Glutamatergic neuron (in vitro differentiated cells): Measurements from ENCODE around the gene DNAI1. TPM values are rescaled to one million over a fixed set of nuclear protein-coding genes. Genes with fewer than 3 reads are reported as not detected.
A peak's percentile ranks its signal among the peaks of the same experiment; 100 is the strongest.

Experiments
- DNase-seq: peaks from one replicate; pipeline ENCODE4 v3.0.0; 2022
- H3K27ac Mint-ChIP-seq: one replicate; pipeline ENCODE4 v1.8.0; 2020; ENCODE audit warnings: mild to moderate bottlenecking, mixed read lengths, inconsistent platforms; ENCODE audit not compliant: unreplicated experiment
- H3K27me3 Mint-ChIP-seq: one replicate; pipeline ENCODE4 v1.8.0; 2020; ENCODE audit warnings: mild to moderate bottlenecking, moderate library complexity, mixed read lengths, inconsistent platforms; ENCODE audit not compliant: unreplicated experiment
- H3K36me3 Mint-ChIP-seq: one replicate; pipeline ENCODE4 v1.8.0; 2020; ENCODE audit warnings: mild to moderate bottlenecking, mixed read lengths, inconsistent platforms; ENCODE audit not compliant: unreplicated experiment
- H3K4me1 Mint-ChIP-seq: one replicate; pipeline ENCODE4 v1.8.0; 2020; ENCODE audit warnings: mild to moderate bottlenecking, low read depth, mixed read lengths, inconsistent platforms; ENCODE audit not compliant: unreplicated experiment
- H3K4me3 Mint-ChIP-seq: one replicate; pipeline ENCODE4 v1.8.0; 2020; ENCODE audit warnings: mild to moderate bottlenecking, mixed read lengths, inconsistent platforms; ENCODE audit not compliant: unreplicated experiment
- H3K9me3 Mint-ChIP-seq: one replicate; pipeline ENCODE4 v1.8.0; 2020; ENCODE audit warnings: mild to moderate bottlenecking, moderate library complexity, mixed read lengths, inconsistent platforms; ENCODE audit not compliant: unreplicated experiment
- CTCF ChIP-seq: fragments of 200-600 bp; sonication (generic); IDR thresholded peaks from one replicate; pipeline ENCODE4 v1.5.0; 2021; ENCODE audit not compliant: partially characterized antibody, unreplicated experiment
- total RNA-seq: library from RNA; stranded (reverse); fragmentation: NEBNext Ultra II Directional; extraction: Animal tissue kit (Norgen Biotek cat#: 25700); gene quantifications from one replicate; pipeline ENCODE4 v1.2.1, GENCODE V29; 2021; ENCODE audit not compliant: unreplicated experiment

The DNAI1 gene
- total RNA-seq, 1 donor from 2014 or later = 1.2 TPM

GRCh38 chr9:34513567-34514214 lies 55.1 kb downstream of the DNAI1 start:
- no peak overlapping the region for H3K27ac Mint-ChIP-seq
- H3K4me3 Mint-ChIP-seq = peak overlapping the region; percentile 59
- H3K9me3 Mint-ChIP-seq = peaks cover 1% of the 10 kb centered on the region
- H3K27me3 Mint-ChIP-seq = peaks cover 6% of the 10 kb centered on the region
- H3K36me3 Mint-ChIP-seq = no peaks in the 10 kb centered on the region
- H3K4me1 Mint-ChIP-seq = peaks cover 40% of the 10 kb centered on the region
- peak; percentile 61 for DNase-seq
- no peak for TF ChIP-seq CTCF

- Mint-ChIP-seq H3K4me3 (no peak overlapping the region), H3K4me1 (peaks cover 39% of the 10 kb centered on the region), H3K27me3 (peaks cover 6% of the 10 kb centered on the region), H3K27ac (no peak overlapping the region), H3K9me3 (peaks cover 1% of the 10 kb centered on the region), H3K36me3 (no peaks in the 10 kb centered on the region)
- TF ChIP-seq CTCF = no peak
- no peak for DNase-seq
Observed at GRCh38 chr9:34514401-34514800, 55.8 kb downstream of the DNAI1 start.

GRCh38 chr9:34514816-34515215 lies 56.2 kb downstream of the DNAI1 start:
- TF ChIP-seq CTCF = no peak
- H3K4me1 Mint-ChIP-seq = peaks cover 35% of the 10 kb centered on the region
- no peak for DNase-seq
- peaks cover 1% of the 10 kb centered on the region for H3K9me3 Mint-ChIP-seq
- H3K27ac Mint-ChIP-seq = no peak overlapping the region
- no peak overlapping the region for H3K4me3 Mint-ChIP-seq
- peaks cover 3% of the 10 kb centered on the region for H3K27me3 Mint-ChIP-seq
- no peaks in the 10 kb centered on the region for H3K36me3 Mint-ChIP-seq

GRCh38 chr9:34515959-34516358 lies 57.4 kb downstream of the DNAI1 start:
- no peak overlapping the region for H3K4me3 Mint-ChIP-seq
- H3K27ac Mint-ChIP-seq = no peak overlapping the region
- no peaks in the 10 kb centered on the region for H3K9me3 Mint-ChIP-seq
- no peak for DNase-seq
- H3K27me3 Mint-ChIP-seq = peaks cover 2% of the 10 kb centered on the region
- no peak for TF ChIP-seq CTCF
- H3K4me1 Mint-ChIP-seq = peaks cover 25% of the 10 kb centered on the region
- no peaks in the 10 kb centered on the region for H3K36me3 Mint-ChIP-seq

- H3K9me3 Mint-ChIP-seq = no peaks in the 10 kb centered on the region
- no peak for DNase-seq
- H3K4me1 Mint-ChIP-seq = peaks cover 22% of the 10 kb centered on the region
- H3K4me3 Mint-ChIP-seq = no peak overlapping the region
- H3K36me3 Mint-ChIP-seq = no peaks in the 10 kb centered on the region
- no peak overlapping the region for H3K27ac Mint-ChIP-seq
- TF ChIP-seq CTCF = no peak
- peaks cover 2% of the 10 kb centered on the region for H3K27me3 Mint-ChIP-seq
Observed at GRCh38 chr9:34517185-34517584, 58.6 kb downstream of the DNAI1 start.
